HG03066 (cell line): ENCODE measurements around the gene KMT2C.
"Not testable (repeated sequence)": the region's sequence is repeated elsewhere in the genome, so short reads cannot be mapped to it uniquely, and the experiment has no call there.

Experiments
- ATAC-seq: cut with Tn5 transposase; IDR thresholded peaks from one replicate; pipeline ENCODE4 v1.9.1; 2021; ENCODE audit warnings: low read depth; ENCODE audit not compliant: unreplicated experiment

Gene KMT2C

GRCh38 chr7:152406491-152406890 is 29.3 kb downstream of the KMT2C start:
- no peak for ATAC-seq

DNA sequence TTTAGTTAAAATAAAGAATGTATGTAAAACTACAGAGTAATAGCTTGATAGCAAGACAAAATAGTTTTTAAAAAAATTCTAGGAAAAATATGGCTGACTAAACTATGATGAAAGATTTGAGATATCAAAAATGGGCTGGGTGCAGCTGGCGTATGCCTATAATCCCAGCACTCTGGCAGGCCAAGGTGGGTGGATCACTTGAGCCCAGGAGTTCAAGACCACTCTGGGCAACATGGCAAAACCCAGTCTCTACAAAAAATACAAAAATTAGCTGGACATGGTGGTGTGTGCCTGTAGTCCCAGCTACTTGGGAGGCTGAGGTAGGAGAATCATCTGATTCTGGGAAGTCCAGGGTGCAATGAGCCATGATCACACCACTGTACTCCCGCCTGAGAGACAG is 29.8 kb downstream of the KMT2C start:
- not testable (repeated sequence) for ATAC-seq

GRCh38 chr7:152403726-152404125 is 32.1 kb downstream of the KMT2C start:
- ATAC-seq, result no peak

- no peak for ATAC-seq
Measured at GRCh38 chr7:152402384-152403250, 33.2 kb downstream of the KMT2C start.

- ATAC-seq, result no peak
Measured at GRCh38 chr7:152399344-152399743, 36.5 kb downstream of the KMT2C start.

- ATAC-seq, result no peak
Measured at GRCh38 chr7:152395112-152395511, 40.7 kb downstream of the KMT2C start.

GRCh38 chr7:152394214-152394613 is 41.6 kb downstream of the KMT2C start:
- ATAC-seq, result not testable (repeated sequence)

- no peak for ATAC-seq
Measured at GRCh38 chr7:152392254-152392653, 43.5 kb downstream of the KMT2C start.

DNA sequence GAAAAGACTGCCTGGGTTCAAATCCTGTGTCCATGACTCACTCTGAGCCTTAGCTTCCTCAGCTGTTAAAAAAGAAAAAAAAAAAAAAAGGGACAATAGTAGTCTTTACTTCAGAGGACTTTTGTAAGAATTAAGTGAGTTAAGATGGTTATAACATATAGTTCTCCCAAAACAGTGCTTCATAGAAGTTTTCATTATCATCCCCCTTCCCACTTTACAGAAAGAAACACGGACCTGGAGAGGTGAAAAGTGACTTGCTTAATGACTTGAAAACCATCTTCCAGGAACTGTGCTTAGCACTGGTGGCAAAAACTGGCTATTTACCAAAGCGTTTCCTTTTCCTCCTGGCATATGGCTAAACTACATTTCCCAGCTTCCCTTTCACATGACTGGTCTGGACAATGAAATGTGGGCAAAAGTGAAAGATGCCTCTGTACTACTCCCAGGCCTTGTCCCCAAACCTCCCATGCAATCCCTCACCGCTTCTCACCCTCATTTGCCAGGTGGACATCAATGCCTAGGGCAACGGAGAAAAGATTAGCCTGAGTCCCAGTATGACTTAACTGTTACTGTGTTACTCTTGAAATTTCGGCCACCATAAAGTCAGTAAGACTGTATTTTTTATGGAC is 49.6 kb downstream of the KMT2C start:
- ATAC-seq, result not testable (repeated sequence)

- not testable (repeated sequence) for ATAC-seq
Measured at GRCh38 chr7:152384235-152385200, 51.3 kb downstream of the KMT2C start.

GRCh38 chr7:152383341-152384234 is 52.2 kb downstream of the KMT2C start:
- no peak for ATAC-seq

DNA sequence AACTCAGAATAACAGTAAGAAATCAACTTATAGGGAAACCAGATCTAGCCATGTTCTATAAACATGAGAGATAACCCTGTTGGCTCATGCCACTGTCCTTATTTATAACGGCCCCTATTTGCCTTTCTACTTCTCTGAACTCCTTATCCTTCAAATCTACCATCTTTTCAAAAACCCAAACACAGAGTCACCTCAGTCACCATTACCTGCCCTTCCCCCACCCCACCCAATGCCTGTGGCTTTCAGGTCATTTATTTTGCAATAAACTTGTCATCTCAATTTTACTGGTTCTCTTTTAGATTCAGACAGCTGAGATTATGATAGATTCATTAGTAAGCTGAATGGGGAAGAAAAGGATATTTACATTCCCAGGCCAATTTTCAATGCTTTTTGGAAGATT is 53.6 kb downstream of the KMT2C start:
- ATAC-seq, result no peak

GRCh38 chr7:152380931-152381578 is 54.7 kb downstream of the KMT2C start:
- not testable (repeated sequence) for ATAC-seq

DNA sequence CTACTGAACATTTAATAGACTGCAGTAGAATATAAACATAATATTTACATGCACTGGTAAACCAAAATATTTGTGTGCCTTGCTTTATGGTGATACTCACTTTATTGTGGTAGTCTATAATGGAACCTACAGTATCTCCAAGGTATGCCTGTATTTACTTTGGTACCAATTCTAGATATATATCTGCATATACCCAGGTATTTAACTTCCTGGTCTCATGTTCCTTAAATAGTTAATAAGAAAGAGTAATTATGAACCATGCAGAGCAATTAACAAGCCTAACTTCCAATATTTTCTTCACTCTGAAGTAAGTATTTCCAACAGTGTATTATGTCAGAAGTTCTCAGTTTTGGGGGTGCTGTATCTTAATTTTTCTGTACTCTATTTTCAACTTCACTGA is 57.3 kb downstream of the KMT2C start:
- not testable (repeated sequence) for ATAC-seq

GRCh38 chr7:152376716-152377484 is 58.9 kb downstream of the KMT2C start:
- ATAC-seq, result not testable (repeated sequence)

DNA sequence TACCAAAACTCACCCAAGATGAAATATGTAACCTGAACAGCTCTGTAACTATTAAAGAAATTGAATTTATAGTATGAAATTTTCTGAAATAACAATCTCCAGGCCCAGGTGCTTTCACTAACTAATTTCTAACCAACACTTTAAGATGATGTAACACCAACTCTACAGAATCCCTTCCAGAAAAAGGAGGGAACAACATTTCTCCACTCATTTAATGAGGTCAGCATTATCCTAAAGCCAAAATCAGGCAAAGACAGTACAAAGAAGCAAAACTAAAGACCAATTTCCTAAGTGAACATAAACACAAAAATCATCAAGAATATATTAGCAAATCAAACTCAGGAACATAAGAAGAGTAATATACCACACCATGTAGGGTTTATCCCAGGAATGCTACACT is 65.5 kb downstream of the KMT2C start:
- no peak for ATAC-seq

GRCh38 chr7:152369518-152369917 is 66.3 kb downstream of the KMT2C start:
- no peak for ATAC-seq

DNA sequence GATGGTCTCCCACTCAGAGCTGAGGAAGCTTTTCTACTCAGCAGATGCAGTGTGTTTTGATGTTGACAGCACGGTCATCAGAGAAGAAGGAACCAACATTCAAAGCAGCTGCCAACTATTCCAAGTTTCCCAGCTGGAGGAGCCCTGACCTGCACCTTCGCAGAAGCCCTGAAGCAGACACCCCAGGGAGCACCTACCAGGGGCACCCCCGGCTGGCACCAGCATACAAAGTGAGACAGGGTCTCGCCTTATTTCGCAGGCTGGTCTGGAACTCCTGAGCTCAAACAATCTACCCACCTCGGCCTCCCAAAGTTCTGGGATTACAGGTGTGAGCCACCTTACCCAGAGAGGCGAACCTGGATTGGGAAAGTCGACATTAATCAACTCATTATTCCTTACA is 68.6 kb downstream of the KMT2C start:
- ATAC-seq, result no peak

GRCh38 chr7:152366662-152367061 is 69.1 kb downstream of the KMT2C start:
- ATAC-seq, result no peak
